ENCODE measurements around the gene AKAP10.
"Not testable (repeated sequence)": the region's sequence is repeated elsewhere in the genome, so short reads cannot be mapped to it uniquely, and the experiment has no call there.

The AKAP10 gene

DNA sequence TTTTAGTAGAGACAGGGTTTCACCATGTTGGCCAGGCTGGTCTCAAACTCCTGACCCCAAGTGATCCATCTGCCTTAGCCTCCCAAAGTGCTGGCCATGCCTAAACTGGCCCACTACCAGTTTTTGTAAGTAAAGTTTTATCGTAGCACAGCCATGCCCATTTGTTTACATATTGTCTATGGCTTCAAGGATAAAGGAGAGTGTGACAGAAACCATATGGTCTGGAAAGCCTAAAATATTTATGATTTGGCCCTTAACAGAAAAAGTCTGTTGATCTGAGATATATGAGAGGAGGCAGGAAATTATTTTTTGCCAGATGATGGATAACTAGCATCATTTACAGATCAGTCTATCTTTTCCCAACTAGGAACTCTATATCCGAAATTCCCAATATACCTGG lies 4.5 kb downstream of the AKAP10 start:
- H3K27ac ChIP-seq (ENCODE audit: extremely low read depth, low read depth, low read length), result no peak overlapping the region
- POLR2A ChIA-PET, result no interaction called here
- TF ChIP-seq ZNF473 (tag by site-specific recombination; IDR thresholded peaks at IDR 0.05) (no peak), SCRT1 (tag by site-specific recombination; IDR thresholded peaks at IDR 0.05; ENCODE audit: borderline replicate concordance) (no peak), OSR2 (tag by site-specific recombination; IDR thresholded peaks at IDR 0.05) (no peak), GLIS2 (tag by site-specific recombination; IDR thresholded peaks at IDR 0.05) (no peak), ZBTB11 (tag by site-specific recombination; conservative IDR thresholded peaks at IDR 0.05; ENCODE audit: low read depth) (no peak), ZNF155 (tag by site-specific recombination; IDR thresholded peaks at IDR 0.05) (no peak), HOXD13 (CRISPR knock-in tag; IDR thresholded peaks at IDR 0.05; ENCODE audit: borderline replicate concordance) (no peak), ZNF354C (tag by site-specific recombination; IDR thresholded peaks at IDR 0.05; ENCODE audit: borderline replicate concordance, low read depth) (no peak), HIC1 (tag by site-specific recombination; IDR thresholded peaks at IDR 0.05) (no peak), ZNF366 (tag by site-specific recombination; conservative IDR thresholded peaks at IDR 0.05) (no peak), ZNF175 (tag by site-specific recombination; IDR thresholded peaks at IDR 0.05) (no peak), KLF9 (tag by site-specific recombination; IDR thresholded peaks at IDR 0.05; ENCODE audit: low read depth) (no peak), ZIC2 (tag by site-specific recombination; IDR thresholded peaks at IDR 0.05) (no peak), TCF7L2 (IDR thresholded peaks at IDR 0.05; ENCODE audit: borderline replicate concordance, low read depth, low read length) (no peak), MYNN (tag by site-specific recombination; IDR thresholded peaks at IDR 0.05; ENCODE audit: borderline replicate concordance) (no peak), ZNF114 (tag by site-specific recombination; IDR thresholded peaks at IDR 0.05) (no peak)
- CTCF ChIA-PET, result no interaction called here
- H3K4me1 ChIP-seq (ENCODE audit: control insufficient read depth, insufficient read depth, low read length), result peaks cover 2% of the 10 kb centered on the region; the same call in 1 of the 2 replicates
- H3K9me3 ChIP-seq (ENCODE audit: control insufficient read depth, insufficient read depth, low read depth, low read length), result no peaks in the 10 kb centered on the region
- H3K4me3 ChIP-seq (ENCODE audit: low read depth, low read length), result no peak overlapping the region
- peaks cover 55 to 68% of the 10 kb centered on the region in 2 experiments for H3K36me3 ChIP-seq (ENCODE audit: control insufficient read depth in 2 of 2, insufficient read depth in 1 of 2, low read length in 2 of 2)

DNA sequence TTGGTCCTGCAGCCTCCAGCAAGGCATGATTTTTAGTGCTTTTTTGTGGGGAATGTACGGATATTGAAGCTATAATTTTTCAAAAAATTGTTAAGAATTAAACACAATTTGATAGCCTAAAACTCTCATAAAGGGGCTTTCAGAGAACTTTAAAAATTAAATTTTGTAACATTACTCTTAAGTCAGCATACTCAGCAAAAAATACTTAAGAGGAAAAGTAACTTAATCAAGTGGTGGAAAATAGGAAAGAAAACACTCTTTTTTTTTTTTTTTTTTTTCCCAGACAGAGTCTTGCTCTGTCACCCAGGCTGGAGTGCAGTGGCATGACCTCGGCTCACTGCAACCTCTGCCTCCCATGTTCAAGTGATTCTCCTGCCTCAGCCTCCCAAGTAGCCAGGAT lies 14.7 kb downstream of the AKAP10 start:
- peaks cover 66 to 68% of the 10 kb centered on the region in 2 experiments for H3K36me3 ChIP-seq (ENCODE audit: control insufficient read depth in 2 of 2, insufficient read depth in 1 of 2, low read length in 2 of 2)
- H3K4me3 ChIP-seq (ENCODE audit: low read depth, low read length); H3K27ac ChIP-seq (ENCODE audit: extremely low read depth, low read depth, low read length); H3K9me3 ChIP-seq (ENCODE audit: control insufficient read depth, insufficient read depth, low read depth, low read length); H3K4me1 ChIP-seq (ENCODE audit: control insufficient read depth, insufficient read depth, low read length): not testable (repeated sequence)
- ChIA-PET POLR2A (interaction anchor here (0.7 kb wide), 1 partner anchor 37 kb away, joined by 6 read pairs; no protein-coding TSS in a partner anchor), CTCF (interaction anchor here (0.6 kb wide), 2 partner anchors 195 to 1078 kb away, joined by 3 to 4 read pairs; no protein-coding TSS in a partner anchor)

GRCh38 chr17:19958023-19958422 lies 19.6 kb downstream of the AKAP10 start:
- CTCF ChIA-PET, result interaction anchor here (0.5 kb wide), 1 partner anchor 205 kb away, joined by 3 read pairs; no protein-coding TSS in a partner anchor
- peak overlapping the region; percentile 38; the same call in 1 of the 2 replicates for H3K27ac ChIP-seq (ENCODE audit: extremely low read depth, low read depth, low read length)
- H3K9me3 ChIP-seq (ENCODE audit: control insufficient read depth, insufficient read depth, low read depth, low read length), result no peaks in the 10 kb centered on the region
- peaks cover 71 to 72% of the 10 kb centered on the region in 2 experiments for H3K36me3 ChIP-seq (ENCODE audit: control insufficient read depth in 2 of 2, insufficient read depth in 1 of 2, low read length in 2 of 2)
- H3K4me3 ChIP-seq (ENCODE audit: low read depth, low read length), result peak overlapping the region; percentile 3; the same call in 1 of the 2 replicates
- peaks cover 10% of the 10 kb centered on the region for H3K4me1 ChIP-seq (ENCODE audit: control insufficient read depth, insufficient read depth, low read length)
- POLR2A ChIA-PET, result no interaction called here
- TF ChIP-seq TRIM28 (IDR thresholded peaks at IDR 0.05; ENCODE audit: borderline replicate concordance, low read length) (0 out of 2 replicates have a peak, but pooled peaks have one; percentile 48), PRDM1 (tag by site-specific recombination; IDR thresholded peaks at IDR 0.05) (peak; percentile 93), SP7 (tag by site-specific recombination; IDR thresholded peaks at IDR 0.05) (0 out of 2 replicates have a peak, but pooled peaks have one; percentile 30), ZNF791 (tag by site-specific recombination; IDR thresholded peaks at IDR 0.05) (no peak), ZNF660 (tag by site-specific recombination; IDR thresholded peaks at IDR 0.05) (0 out of 2 replicates have a peak, but pooled peaks have one; percentile 19), ZNF416 (tag by site-specific recombination; IDR thresholded peaks at IDR 0.05) (no peak), ZNF600 (tag by site-specific recombination; IDR thresholded peaks at IDR 0.05) (0 out of 2 replicates have a peak, but pooled peaks have one; percentile 24), ZBTB44 (tag by site-specific recombination; IDR thresholded peaks at IDR 0.05) (no peak)
- TF ChIP-seq, protein P1, sequence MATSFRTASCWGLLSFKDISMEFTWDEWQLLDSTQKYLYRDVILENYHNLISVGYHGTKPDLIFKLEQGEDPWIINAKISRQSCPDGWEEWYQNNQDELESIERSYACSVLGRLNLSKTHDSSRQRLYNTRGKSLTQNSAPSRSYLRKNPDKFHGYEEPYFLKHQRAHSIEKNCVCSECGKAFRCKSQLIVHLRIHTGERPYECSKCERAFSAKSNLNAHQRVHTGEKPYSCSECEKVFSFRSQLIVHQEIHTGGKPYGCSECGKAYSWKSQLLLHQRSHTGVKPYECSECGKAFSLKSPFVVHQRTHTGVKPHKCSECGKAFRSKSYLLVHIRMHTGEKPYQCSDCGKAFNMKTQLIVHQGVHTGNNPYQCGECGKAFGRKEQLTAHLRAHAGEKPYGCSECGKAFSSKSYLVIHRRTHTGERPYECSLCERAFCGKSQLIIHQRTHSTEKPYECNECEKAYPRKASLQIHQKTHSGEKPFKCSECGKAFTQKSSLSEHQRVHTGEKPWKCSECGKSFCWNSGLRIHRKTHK (tag by site-specific recombination; IDR thresholded peaks at IDR 0.05), result no peak

Data from HEK293 (cell line).